Lower lobe of right lung (tissue), 2 donors: ENCODE results near the gene GNPDA1. TPM values are rescaled to one million over a fixed set of nuclear protein-coding genes. Genes with fewer than 3 reads are reported as not detected.

Source experiments
- ATAC-seq, 2 donors: fragments of 200-7000 bp; cut with Tn5 transposase; one replicate each; pipeline ENCODE4 v1.9.1; 2020 to 2022; ENCODE audit warnings: mild to moderate bottlenecking in 2 of 2, moderate library complexity in 2 of 2
- DNase-seq: peaks from one replicate; pipeline ENCODE4 v3.0.0-alpha.2; 2020
- H3K27ac ChIP-seq: fragments of 200-600 bp; one replicate; pipeline ENCODE4 v1.8.0; 2022
- H3K27me3 ChIP-seq: fragments of 200-600 bp; one replicate; pipeline ENCODE4 v1.8.0; 2022; ENCODE audit warnings: low read depth
- H3K36me3 ChIP-seq: fragments of 200-600 bp; one replicate; pipeline ENCODE4 v1.8.0; 2022; ENCODE audit warnings: mild to moderate bottlenecking
- H3K4me1 ChIP-seq: fragments of 200-600 bp; one replicate; pipeline ENCODE4 v1.8.0; 2022
- H3K4me3 ChIP-seq: fragments of 200-600 bp; one replicate; pipeline ENCODE4 v1.8.0; 2022; ENCODE audit warnings: mild to moderate bottlenecking
- H3K9me3 ChIP-seq: fragments of 200-600 bp; one replicate; pipeline ENCODE4 v1.8.0; 2022
- CTCF ChIP-seq: fragments of 200-600 bp; IDR thresholded peaks from one replicate; pipeline ENCODE4 v1.8.0; 2022; ENCODE audit warnings: antibody characterized with exemption, mild to moderate bottlenecking
- intact Hi-C: fragments of 100-400 bp; cut with DNase I; formaldehyde crosslinking; loops from one replicate; pipeline ENCODE4 v1.11.0; 2022
- total RNA-seq: library from RNA; stranded (reverse); fragmentation: NEBNext Ultra II Directional; extraction: Animal tissue kit (Norgen Biotek cat#: 25700); gene quantifications from one replicate; pipeline ENCODE4 v1.2.1, GENCODE V29; 2021
- donor health status: DM: no; HTN: yes; CAD: no; lungs with severe emphysema.

Gene GNPDA1
- total RNA-seq, 1 donor from 2014 or later = 38.3 TPM

GRCh38 chr5:141982626-141983025, 30.2 kb downstream of the GNPDA1 start:
- H3K36me3 ChIP-seq = peaks cover 99% of the 10 kb centered on the region
- intact Hi-C loops = no loop called here
- H3K4me3 ChIP-seq = no peak overlapping the region
- no peak overlapping the region for H3K27ac ChIP-seq
- H3K27me3 ChIP-seq = no peaks in the 10 kb centered on the region
- no peaks in the 10 kb centered on the region for H3K4me1 ChIP-seq
- no peak for TF ChIP-seq CTCF
- H3K9me3 ChIP-seq = no peaks in the 10 kb centered on the region
- no peak for DNase-seq
- ATAC-seq = no peak

GRCh38 chr5:141978389-141978788, 34.4 kb downstream of the GNPDA1 start:
- Histone ChIP-seq H3K9me3 (no peaks in the 10 kb centered on the region), H3K27ac (no peak overlapping the region), H3K27me3 (no peaks in the 10 kb centered on the region), H3K4me1 (peaks cover 11% of the 10 kb centered on the region), H3K4me3 (no peak overlapping the region), H3K36me3 (peaks cover 98% of the 10 kb centered on the region)
- intact Hi-C loops = no loop called here
- ATAC-seq = no peak
- DNase-seq = no peak
- TF ChIP-seq CTCF = no peak

GRCh38 chr5:141976176-141976575, 36.7 kb downstream of the GNPDA1 start:
- TF ChIP-seq CTCF = no peak
- Histone ChIP-seq H3K4me1 (peaks cover 14% of the 10 kb centered on the region), H3K9me3 (no peaks in the 10 kb centered on the region), H3K4me3 (no peak overlapping the region), H3K36me3 (peaks cover 95% of the 10 kb centered on the region), H3K27me3 (no peaks in the 10 kb centered on the region), H3K27ac (no peak overlapping the region)
- intact Hi-C loops = no loop called here
- DNase-seq (no peak), ATAC-seq (no peak)

GRCh38 chr5:141973871-141974595, 38.8 kb downstream of the GNPDA1 start:
- H3K9me3 ChIP-seq = no peaks in the 10 kb centered on the region
- peaks cover 75% of the 10 kb centered on the region for H3K36me3 ChIP-seq
- DNase-seq = no peak
- TF ChIP-seq CTCF = no peak
- intact Hi-C loops = no loop called here
- H3K4me1 ChIP-seq = peaks cover 31% of the 10 kb centered on the region
- no peak overlapping the region for H3K4me3 ChIP-seq
- no peaks in the 10 kb centered on the region for H3K27me3 ChIP-seq
- H3K27ac ChIP-seq = no peak overlapping the region
- no peak for ATAC-seq

- DNase-seq = no peak
- no peak for TF ChIP-seq CTCF
- intact Hi-C loops = no loop called here
- Histone ChIP-seq H3K36me3 (peaks cover 36% of the 10 kb centered on the region), H3K4me1 (peaks cover 31% of the 10 kb centered on the region), H3K27me3 (no peaks in the 10 kb centered on the region), H3K4me3 (peak overlapping the region; percentile 78), H3K27ac (peak overlapping the region; percentile 95), H3K9me3 (no peaks in the 10 kb centered on the region)
- ATAC-seq = no peak
Measured at GRCh38 chr5:141969783-141970771, 42.8 kb downstream of the GNPDA1 start.
